ENCODE data around the gene DDX49.
A peak's percentile ranks its signal among the peaks of the same experiment; 100 is the strongest.

DDX49 gene

GRCh38 chr19:18919086-18919899, at the start of gene DDX49, which contains the start of gene COPE:
Gene DDX49, plus strand, starts transcription at chr19:18919715. Its CDS starts 27 bp downstream, at chr19:18919742.
Gene COPE, minus strand, starts transcription at chr19:18919387. Its CDS starts 39 bp downstream, at chr19:18919348.
- peak; percentile 95 to 97 for DNase-seq (ENCODE audit: low read depth in 2 of 2)

- DNase-seq (ENCODE audit: low read depth in 2 of 2) = no peak
These were observed 49.6 kb upstream of the DDX49 start for GRCh38 chr19:18869781-18870530.

GRCh38 chr19:18870531-18871172, 48.9 kb upstream of the DDX49 start:
- no peak for DNase-seq (ENCODE audit: low read depth in 2 of 2)

- no peak for DNase-seq (ENCODE audit: low read depth in 2 of 2)
These were observed 48.0 kb upstream of the DDX49 start for GRCh38 chr19:18871543-18871942.

GRCh38 chr19:18875726-18876125, 43.8 kb upstream of the DDX49 start:
- DNase-seq (ENCODE audit: low read depth in 2 of 2) = no peak

- DNase-seq (ENCODE audit: low read depth in 2 of 2) = no peak
These were observed 42.6 kb upstream of the DDX49 start for GRCh38 chr19:18876865-18877264.

GRCh38 chr19:18878058-18878797, 41.3 kb upstream of the DDX49 start:
- DNase-seq (ENCODE audit: low read depth in 2 of 2) = no peak

GRCh38 chr19:18878858-18879578, 40.5 kb upstream of the DDX49 start:
- DNase-seq (ENCODE audit: low read depth in 2 of 2) = no peak

GRCh38 chr19:18879579-18880373, 39.7 kb upstream of the DDX49 start:
- DNase-seq (ENCODE audit: low read depth in 2 of 2) = no peak

GRCh38 chr19:18881491-18881890, 38.0 kb upstream of the DDX49 start:
- no peak for DNase-seq (ENCODE audit: low read depth in 2 of 2)

- DNase-seq (ENCODE audit: low read depth in 2 of 2) = no peak
These were observed 35.8 kb upstream of the DDX49 start for GRCh38 chr19:18883526-18884304.

GRCh38 chr19:18886972-18887371, 32.5 kb upstream of the DDX49 start:
- no peak for DNase-seq (ENCODE audit: low read depth in 2 of 2)

GRCh38 chr19:18889949-18890745, 29.4 kb upstream of the DDX49 start:
- no peak for DNase-seq (ENCODE audit: low read depth in 2 of 2)

GRCh38 chr19:18893587-18894253, 25.8 kb upstream of the DDX49 start:
- no peak for DNase-seq (ENCODE audit: low read depth in 2 of 2)

- no peak for DNase-seq (ENCODE audit: low read depth in 2 of 2)
These were observed 25.1 kb upstream of the DDX49 start for GRCh38 chr19:18894254-18895037.

GRCh38 chr19:18895038-18895823, 24.3 kb upstream of the DDX49 start:
- DNase-seq (ENCODE audit: low read depth in 2 of 2) = no peak

All from stimulated activated CD8-positive, alpha-beta memory T cell treated with anti-CD3 and anti-CD28 coated beads, Interleukin-15, amount 100 ng/mL, for 4 hours (primary cell).